Iris pigment epithelial cell (primary cell): ENCODE results near the gene MORC4.
A peak's percentile ranks its signal among the peaks of the same experiment; 100 is the strongest.
"Not testable (repeated sequence)": the region's sequence is repeated elsewhere in the genome, so short reads cannot be mapped to it uniquely, and the experiment has no call there.

Experiments used
- DNase-seq: peaks from one replicate; pipeline ENCODE4 v3.0.0-alpha.2; 2011; ENCODE audit warnings: low read depth

MORC4 gene

GRCh38 chrX:107000013-107000515 lies at the start of gene MORC4:
TSS of gene MORC4 (minus strand) at chrX:107000212. CDS start at chrX:106999969, 243 bp downstream.
- DNase-seq: peak; percentile 79

- DNase-seq: no peak
These were observed 47.6 kb upstream of the MORC4 start for GRCh38 chrX:107047622-107048021.

- no peak for DNase-seq
These were observed 29.7 kb upstream of the MORC4 start for GRCh38 chrX:107029752-107030151.

GRCh38 chrX:107025545-107025944 lies 25.5 kb upstream of the MORC4 start:
- peak; percentile 46 for DNase-seq

- DNase-seq: peak; percentile 6
These were observed 14.9 kb upstream of the MORC4 start for GRCh38 chrX:107014936-107015335.

GRCh38 chrX:107008034-107008433 lies 8.0 kb upstream of the MORC4 start:
- DNase-seq: no peak

GRCh38 chrX:106999002-106999975 lies 723 bp downstream of the MORC4 start:
- peak; percentile 65 for DNase-seq

- no peak for DNase-seq
These were observed 2.4 kb downstream of the MORC4 start for GRCh38 chrX:106997611-106998010.

GRCh38 chrX:106995678-106996077 lies 4.3 kb downstream of the MORC4 start:
- no peak for DNase-seq

GRCh38 chrX:106987488-106987887 lies 12.5 kb downstream of the MORC4 start:
- no peak for DNase-seq

GRCh38 chrX:106980952-106981626 lies 18.9 kb downstream of the MORC4 start:
- no peak for DNase-seq

- DNase-seq: no peak
These were observed 23.6 kb downstream of the MORC4 start for GRCh38 chrX:106976416-106976815.

- DNase-seq: no peak
These were observed 26.4 kb downstream of the MORC4 start for GRCh38 chrX:106973433-106974149.

GRCh38 chrX:106972896-106973295 lies 27.1 kb downstream of the MORC4 start:
- no peak for DNase-seq

GRCh38 chrX:106966547-106966946 lies 33.5 kb downstream of the MORC4 start:
- not testable (repeated sequence) for DNase-seq

GRCh38 chrX:106964290-106964689 lies 35.7 kb downstream of the MORC4 start:
- no peak for DNase-seq

GRCh38 chrX:106963111-106963510 lies 36.9 kb downstream of the MORC4 start:
- DNase-seq: no peak

GRCh38 chrX:106959901-106960300 lies 40.1 kb downstream of the MORC4 start:
- peak; percentile 46 for DNase-seq

- DNase-seq: no peak
These were observed 42.2 kb downstream of the MORC4 start for GRCh38 chrX:106957856-106958255.

GRCh38 chrX:106955004-106955772 lies 44.8 kb downstream of the MORC4 start:
- DNase-seq: peak; percentile 55

- DNase-seq: no peak
These were observed 46.0 kb downstream of the MORC4 start for GRCh38 chrX:106954041-106954440.
